HepG2 (cell line): Measurements from ENCODE around the gene TFB1M. TPM values are rescaled to one million over a fixed set of nuclear protein-coding genes. Genes with fewer than 3 reads are reported as not detected.

Experiments used
- ATAC-seq: fragments of 200-7000 bp; cut with Tn5 transposase; 3 replicates; pipeline ENCODE4 v1.9.1; 2020; ENCODE audit warnings: mild to moderate bottlenecking, moderate library complexity
- BruUV-seq: library from RNA; stranded (reverse); fragments of 400-500 nt; replicated peaks from 2 replicates; lab custom pipeline; 2021; lab: Mats Ljungman, UMichigan
- CTCF ChIA-PET: fragments of 300-600 bp; formaldehyde crosslinking; extraction: SDS; loops from one replicate; lab custom pipeline; 2021; ENCODE audit warnings: low total read pairs, inconsistent platforms, low intra/inter-chr PET ratio; lab: Yijun Ruan, JAX
- POLR2A ChIA-PET: fragments of 350-600 bp; sonication (Branson Sonifier 250); formaldehyde crosslinking; loops from one replicate; lab custom pipeline; 2020; ENCODE audit warnings: antibody characterized with exemption, inconsistent platforms; lab: Yijun Ruan, JAX
- DNase-seq: peaks from one replicate; pipeline ENCODE4 v3.0.0-alpha.2; 2015; ENCODE audit warnings: low spot score
- FAIRE-seq: peaks from 3 replicates; lab custom pipeline; 2011; peaks lifted over from hg19 to GRCh38; lab: Jason Lieb, UNC
- H2AFZ ChIP-seq: one replicate; pipeline ENCODE4 v1.6.1; 2011; ENCODE audit warnings: low read length, inconsistent platforms
- H3K27ac ChIP-seq: fragments of 300-600 bp; 3 replicates; pipeline ENCODE4 v1.8.0; 2011; ENCODE audit warnings: mixed run types, mild to moderate bottlenecking, mixed read lengths, low read length, inconsistent platforms; ENCODE audit not compliant: insufficient read depth; ENCODE audit errors: extremely low read length
- H3K27me3 ChIP-seq, 2 experiments: fragments of 200-600 bp in 1 of 2; 2 replicates in 1 of 2; 3 replicates in 1 of 2; pipeline versions ENCODE4 v1.6.0 to v1.8.0; 2011; ENCODE audit warnings: low read length in 2 of 2, mild to moderate bottlenecking in 2 of 2, moderate library complexity in 2 of 2, inconsistent platforms in 1 of 2; ENCODE audit not compliant: insufficient read depth in 2 of 2, control insufficient read depth in 1 of 2
- H3K36me3 ChIP-seq, 2 experiments: fragments of 200-600 bp in 1 of 2; replicated peaks in 1 of 2; 2 replicates in 1 of 2; 3 replicates in 1 of 2; pipeline versions ENCODE4 v1.5.1 to v1.8.0; 2011; ENCODE audit warnings: low read length in 2 of 2, inconsistent platforms in 1 of 2; ENCODE audit not compliant: insufficient read depth in 2 of 2, control insufficient read depth in 1 of 2
- H3K4me1 ChIP-seq: 2 replicates; pipeline ENCODE4 v1.5.1; 2012; ENCODE audit warnings: low read length, inconsistent platforms; ENCODE audit not compliant: insufficient read depth
- H3K4me2 ChIP-seq: 2 replicates; pipeline ENCODE4 v1.6.0; 2011; ENCODE audit warnings: low read depth, low read length, inconsistent platforms
- H3K4me3 ChIP-seq, 3 experiments: fragments of 200-600 bp in 1 of 3; sonication (generic), shearing (Covaris generic) in 1 of 3; replicated peaks in 1 of 3; 2 replicates each; pipeline ENCODE4 v1.5.1; 2011 to 2016; ENCODE audit warnings: low read length in 3 of 3, inconsistent platforms in 2 of 3, low read depth in 2 of 3, mild to moderate bottlenecking in 2 of 3, control low read depth in 1 of 3, mixed read lengths in 1 of 3; ENCODE audit not compliant: insufficient read depth in 1 of 3
- H3K79me2 ChIP-seq: one replicate; pipeline ENCODE4 v1.6.1; 2011; ENCODE audit warnings: low read length, inconsistent platforms; ENCODE audit not compliant: insufficient read depth
- H3K9ac ChIP-seq: 2 replicates; pipeline ENCODE4 v1.6.0; 2011; ENCODE audit warnings: mild to moderate bottlenecking, low read depth, low read length, inconsistent platforms; ENCODE audit not compliant: insufficient read depth
- H3K9me3 ChIP-seq: 2 replicates; pipeline ENCODE4 v1.5.1; 2012; ENCODE audit warnings: mild to moderate bottlenecking, low read length
- H4K20me1 ChIP-seq: 2 replicates; pipeline ENCODE4 v1.6.0; 2011; ENCODE audit warnings: inconsistent platforms, mild to moderate bottlenecking, low read length, moderate library complexity; ENCODE audit not compliant: insufficient read depth
- CHD2 ChIP-seq: IDR thresholded peaks from 2 replicates; pipeline ENCODE4 v1.6.1; 2011; ENCODE audit warnings: low read depth, low read length, improper control_type of control experiment
- FOSL2 ChIP-seq: sonication (generic); formaldehyde crosslinking; IDR thresholded peaks from 2 replicates; pipeline ENCODE4 v1.4.0; 2020; ENCODE audit warnings: missing genetic modification reagents
- JUN ChIP-seq: sonication (generic); formaldehyde crosslinking; IDR thresholded peaks from 2 replicates; pipeline ENCODE4 v1.4.0; 2020; ENCODE audit warnings: mild to moderate bottlenecking, missing genetic modification reagents
- NR0B2 ChIP-seq: sonication (generic); formaldehyde crosslinking; IDR thresholded peaks from 2 replicates; pipeline ENCODE4 v1.4.0; 2020; ENCODE audit warnings: mild to moderate bottlenecking, missing genetic modification reagents
- RBM22 ChIP-seq: fragments of 200-400 bp; formaldehyde crosslinking; optimal IDR thresholded peaks from 2 replicates; pipeline ENCODE3; 2017; ENCODE audit warnings: mild to moderate bottlenecking, low read length, moderate library complexity
- SAP130 ChIP-seq: IDR thresholded peaks from 2 replicates; pipeline ENCODE4 v1.6.1; 2016; ENCODE audit warnings: low read depth
- ZNF687 ChIP-seq: sonication (generic); formaldehyde crosslinking; IDR thresholded peaks from 2 replicates; pipeline ENCODE4 v1.5.1; 2020; ENCODE audit warnings: mild to moderate bottlenecking, missing genetic modification reagents, moderate library complexity
- WGBS: methylation state at CpG from one replicate; pipeline ENCODE4 v1.1.6; 2017; ENCODE audit warnings: low lambda C conversion rate; 5-methylcytosine and 5-hydroxymethylcytosine counted together
- in situ Hi-C: cut with HindIII; loops from 2 replicates; pipeline ENCODE4 v1.10.0; 2017; ENCODE audit warnings: low pct_unique_long_range_greater_than_20kb; ENCODE audit not compliant: extremely low pct_ligation_motif_present
- intact Hi-C: fragments of 100-400 bp; cut with micrococcal nuclease; formaldehyde crosslinking; loops from one replicate; pipeline ENCODE4 v1.10.0; 2022; ENCODE audit not compliant: unreplicated experiment
- polyA plus RNA-seq, 8 experiments: library from polyadenylated mRNA; depleted of rRNA in 3 of 8; stranded (reverse) in 7 of 8; unstranded in 1 of 8; fragments of >200 nt; fragmentation: Illumina TruSeq in 4 of 8; extraction: Trizol in 4 of 8; gene quantifications; 2 replicates each; pipeline versions ENCODE4 v1.2.1 to v1.2.3, GENCODE V29; 2011 to 2016; ENCODE audit warnings: low read depth in 4 of 8, missing spikeins in 1 of 8, mixed read lengths in 1 of 8; ENCODE audit not compliant: insufficient read depth in 1 of 8
- total RNA-seq, 5 experiments: library from RNA; depleted of rRNA; stranded (reverse); fragments of >200 nt; fragmentation: Illumina TruSeq; extraction: Trizol; gene quantifications; 2 replicates each; pipeline ENCODE4 v1.2.3, GENCODE V29; 2016; ENCODE audit warnings: low read depth in 1 of 5

TFB1M gene
- total and polyA plus RNA-seq, 2 of the 13 experiments (the other 11 are each of a cell fraction or from before 2014, with no cell fraction given), result 91.4 to 122 TPM

GRCh38 chr6:155253337-155253736 lies 60.9 kb downstream of the TFB1M start:
- Histone ChIP-seq H3K36me3 (peaks cover 28 to 85% of the 10 kb centered on the region in 2 experiments), H2AFZ (no peak overlapping the region), H3K4me3 (no peak overlapping the region), H3K27ac (peak overlapping the region; percentile 11), H3K4me1 (peaks cover 16% of the 10 kb centered on the region; the same call in 1 of the 2 replicates), H3K79me2 (no peaks in the 10 kb centered on the region), H3K9me3 (no peaks in the 10 kb centered on the region), H3K9ac (no peak overlapping the region), H3K27me3 (no peaks in the 10 kb centered on the region), H4K20me1 (no peaks in the 10 kb centered on the region), H3K4me2 (no peak overlapping the region)
- peak; percentile 8 for FAIRE-seq
- CTCF ChIA-PET, result no interaction called here
- in situ Hi-C loops, result no loop called here
- BruUV-seq, result no TSS peak
- DNase-seq, result peak; percentile 25
- 73% methylated on average over 1 of the region's 1 CpG for WGBS
- TF ChIP-seq SAP130 (CRISPR knock-in tag) (peak; percentile 55), FOSL2 (CRISPR knock-in tag) (peak; percentile 82), JUN (CRISPR knock-in tag) (0 out of 2 replicates have a peak, but pooled peaks have one; percentile 21), NR0B2 (CRISPR knock-in tag) (no peak)
- ATAC-seq, result peak; percentile 22; the same call in 1 of the 3 replicates
- POLR2A ChIA-PET, result no interaction called here
- intact Hi-C loops, result no loop called here

GRCh38 chr6:155252581-155252980 lies 61.7 kb downstream of the TFB1M start:
- in situ Hi-C loops (no loop called here), intact Hi-C loops (no loop called here)
- ChIA-PET CTCF (no interaction called here), POLR2A (no interaction called here)
- no peaks in the 10 kb centered on the region for H3K27me3 ChIP-seq
- H3K4me3 ChIP-seq, result no peak overlapping the region
- WGBS, result 99% methylated on average over 8 of the region's 8 CpGs
- no peak overlapping the region for H3K27ac ChIP-seq
- TSS peak; percentile 4 for BruUV-seq
- no peaks in the 10 kb centered on the region for H4K20me1 ChIP-seq
- H3K36me3 ChIP-seq, result peaks cover 23 to 85% of the 10 kb centered on the region in 2 experiments
- H3K4me1 ChIP-seq, result peaks cover 16% of the 10 kb centered on the region; the same call in 1 of the 2 replicates
- ATAC-seq (no peak), FAIRE-seq (no peak), DNase-seq (no peak)
- H3K9me3 ChIP-seq, result no peaks in the 10 kb centered on the region
- no peak overlapping the region for H3K4me2 ChIP-seq
- no peak overlapping the region for H2AFZ ChIP-seq
- no peaks in the 10 kb centered on the region for H3K79me2 ChIP-seq
- no peak overlapping the region for H3K9ac ChIP-seq
- TF ChIP-seq ZNF687 (CRISPR knock-in tag), result no peak
- no peak for TF ChIP-seq CHD2
- TF ChIP-seq RBM22, result peak; percentile 88
- TF ChIP-seq, all 625 proteins: peak for 1
